LoVo (cell line): ENCODE results near the gene CCN6.
"Not testable (repeated sequence)": the region's sequence is repeated elsewhere in the genome, so short reads cannot be mapped to it uniquely, and the experiment has no call there.

ENCODE experiments used
- DNase-seq: peaks from one replicate; pipeline ENCODE4 v3.0.0-alpha.2; 2016; ENCODE audit warnings: low spot score

CCN6 gene

GRCh38 chr6:112051251-112051740, 2.6 kb upstream of the CCN6 start:
- not testable (repeated sequence) for DNase-seq

- no peak for DNase-seq
These were observed 769 bp downstream of the CCN6 start for GRCh38 chr6:112054555-112055190.

GRCh38 chr6:112058243-112059032, 4.5 kb downstream of the CCN6 start:
- no peak for DNase-seq

- no peak for DNase-seq
These were observed 7.7 kb downstream of the CCN6 start for GRCh38 chr6:112061605-112062004.

GRCh38 chr6:112062966-112063365, 9.1 kb downstream of the CCN6 start:
- no peak for DNase-seq

- no peak for DNase-seq
These were observed 11.6 kb downstream of the CCN6 start for GRCh38 chr6:112065426-112065986.

GRCh38 chr6:112066606-112067005, 12.7 kb downstream of the CCN6 start:
- no peak for DNase-seq

- DNase-seq, result no peak
These were observed 27.7 kb downstream of the CCN6 start for GRCh38 chr6:112081569-112081968.

GRCh38 chr6:112085286-112086065, 31.6 kb downstream of the CCN6 start:
- no peak for DNase-seq

GRCh38 chr6:112086744-112087135, 32.8 kb downstream of the CCN6 start:
- peak; percentile 69 for DNase-seq

- DNase-seq, result peak; percentile 95
These were observed 33.4 kb downstream of the CCN6 start, which contains the start of the genes FAM229B and TUBE1 for GRCh38 chr6:112087136-112087911. Gene FAM229B (plus strand): TSS chr6:112087591. CDS start chr6:112099284, 11,693 bp downstream. Gene TUBE1 (minus strand): TSS chr6:112087482. CDS start chr6:112087434, 48 bp downstream.

- DNase-seq, result no peak
These were observed 34.0 kb downstream of the CCN6 start for GRCh38 chr6:112087916-112088315.

- DNase-seq, result no peak
These were observed 43.0 kb downstream of the CCN6 start for GRCh38 chr6:112096901-112097300.

GRCh38 chr6:112100561-112100960, 46.7 kb downstream of the CCN6 start:
- DNase-seq, result no peak

GRCh38 chr6:112106026-112106425, 52.1 kb downstream of the CCN6 start:
- DNase-seq, result not testable (repeated sequence)

- DNase-seq, result no peak
These were observed 52.7 kb downstream of the CCN6 start for GRCh38 chr6:112106562-112106961.

- no peak for DNase-seq
These were observed 55.4 kb downstream of the CCN6 start for GRCh38 chr6:112109262-112109661.

GRCh38 chr6:112113431-112113830, 59.5 kb downstream of the CCN6 start:
- DNase-seq, result no peak

- no peak for DNase-seq
These were observed 60.0 kb downstream of the CCN6 start for GRCh38 chr6:112113918-112114317.

- DNase-seq, result no peak
These were observed 60.8 kb downstream of the CCN6 start for GRCh38 chr6:112114577-112115223.

GRCh38 chr6:112116221-112116620, 62.3 kb downstream of the CCN6 start:
- no peak for DNase-seq
